ENCODE data around the gene ADD1.

The ADD1 gene

DNA sequence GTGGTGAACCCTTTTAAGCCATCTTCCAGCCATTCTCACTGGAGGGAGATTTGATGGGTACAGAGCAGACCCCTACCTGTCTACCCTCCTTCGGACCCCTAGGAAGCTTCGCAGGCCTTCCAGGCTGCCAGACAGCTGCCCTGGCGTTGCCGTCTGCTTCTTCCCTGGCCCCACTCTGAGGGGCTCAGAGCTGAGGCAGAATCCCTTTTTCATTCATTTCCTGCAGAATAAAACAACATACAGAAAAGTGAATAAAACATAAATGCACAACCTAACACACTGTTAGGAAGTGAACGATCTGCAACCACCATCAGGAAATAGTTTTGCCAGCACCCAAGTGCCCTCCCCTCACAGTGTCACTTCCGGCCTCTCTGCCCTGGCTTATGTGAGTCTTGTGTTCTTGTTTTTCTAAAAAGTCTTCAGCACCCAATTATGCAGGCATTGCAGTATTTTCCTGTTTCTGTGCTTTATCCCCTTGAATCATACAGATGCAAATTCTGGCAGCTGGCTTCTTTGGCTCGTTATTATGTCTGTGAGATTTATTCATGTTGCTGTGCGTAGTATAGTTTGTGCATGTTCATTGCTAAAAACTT, 5.6 kb upstream of the ADD1 start:
- H3K4me3 ChIP-seq (ENCODE audit: low read depth, low read length), result no peak overlapping the region
- in situ Hi-C loops (cut with HindIII; ENCODE audit: low sequenced_read_pairs), result no loop called here
- TF ChIP-seq, protein P1, sequence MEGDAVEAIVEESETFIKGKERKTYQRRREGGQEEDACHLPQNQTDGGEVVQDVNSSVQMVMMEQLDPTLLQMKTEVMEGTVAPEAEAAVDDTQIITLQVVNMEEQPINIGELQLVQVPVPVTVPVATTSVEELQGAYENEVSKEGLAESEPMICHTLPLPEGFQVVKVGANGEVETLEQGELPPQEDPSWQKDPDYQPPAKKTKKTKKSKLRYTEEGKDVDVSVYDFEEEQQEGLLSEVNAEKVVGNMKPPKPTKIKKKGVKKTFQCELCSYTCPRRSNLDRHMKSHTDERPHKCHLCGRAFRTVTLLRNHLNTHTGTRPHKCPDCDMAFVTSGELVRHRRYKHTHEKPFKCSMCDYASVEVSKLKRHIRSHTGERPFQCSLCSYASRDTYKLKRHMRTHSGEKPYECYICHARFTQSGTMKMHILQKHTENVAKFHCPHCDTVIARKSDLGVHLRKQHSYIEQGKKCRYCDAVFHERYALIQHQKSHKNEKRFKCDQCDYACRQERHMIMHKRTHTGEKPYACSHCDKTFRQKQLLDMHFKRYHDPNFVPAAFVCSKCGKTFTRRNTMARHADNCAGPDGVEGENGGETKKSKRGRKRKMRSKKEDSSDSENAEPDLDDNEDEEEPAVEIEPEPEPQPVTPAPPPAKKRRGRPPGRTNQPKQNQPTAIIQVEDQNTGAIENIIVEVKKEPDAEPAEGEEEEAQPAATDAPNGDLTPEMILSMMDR (IDR thresholded peaks at IDR 0.05; ENCODE audit: low read depth, low read length), result no peak
- no peak for DNase-seq (ENCODE audit: low read depth, low spot score)

DNA sequence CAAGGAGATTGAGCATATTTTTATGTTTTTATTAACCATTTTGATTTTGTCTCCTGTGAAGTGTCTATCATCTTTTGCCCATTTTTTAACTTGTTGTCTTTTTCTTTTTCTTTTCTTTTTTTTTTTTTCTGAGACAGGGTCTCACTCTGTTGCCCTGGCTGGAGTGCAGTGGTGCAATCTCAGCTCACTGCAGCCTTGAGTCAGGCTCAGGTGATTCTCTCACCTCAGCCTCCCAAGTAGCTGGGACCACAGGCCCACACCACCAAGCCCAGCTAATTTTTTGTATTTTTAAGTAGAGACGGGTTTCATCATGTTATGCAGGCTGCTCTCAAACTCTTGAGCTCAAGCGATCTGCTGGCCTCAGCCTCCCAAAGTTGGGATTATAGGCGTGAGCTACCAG, 4.6 kb upstream of the ADD1 start:
- no peak for DNase-seq (ENCODE audit: low read depth, low spot score)
- TF ChIP-seq, protein P1 (IDR thresholded peaks at IDR 0.05; ENCODE audit: low read depth, low read length), result no peak
- in situ Hi-C loops (cut with HindIII; ENCODE audit: low sequenced_read_pairs), result no loop called here
- no peak overlapping the region for H3K4me3 ChIP-seq (ENCODE audit: low read depth, low read length)

DNA sequence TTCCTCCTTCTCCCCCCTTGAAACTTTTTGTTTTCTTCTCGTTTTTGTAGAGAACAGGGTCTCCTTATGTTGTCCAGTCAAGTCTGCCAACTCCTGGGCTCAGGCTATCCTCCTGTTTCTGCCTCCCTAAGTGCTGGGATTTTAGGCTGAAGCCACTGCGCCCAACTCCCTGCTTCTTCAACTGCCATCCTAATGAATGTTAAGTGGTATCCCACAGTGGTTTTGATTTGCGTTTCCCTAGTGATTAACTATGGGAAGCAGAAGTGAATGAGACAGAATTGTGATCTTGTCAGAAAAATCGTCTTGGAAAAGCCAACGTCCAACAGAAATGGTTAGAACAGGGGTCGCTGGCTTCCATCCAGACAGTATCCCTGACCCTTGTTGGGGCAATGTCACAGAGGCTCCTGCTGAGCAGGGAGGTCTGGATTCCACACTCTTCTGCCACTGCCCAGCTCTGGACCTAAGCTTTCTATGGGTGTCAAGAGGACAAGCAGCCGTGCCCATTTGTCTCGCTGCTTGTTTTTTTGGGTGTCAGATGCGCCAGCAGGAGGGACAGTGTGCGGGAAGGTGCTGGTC, 869 bp upstream of the ADD1 start:
- DNase-seq (ENCODE audit: low read depth, low spot score), result peak; percentile 19
- in situ Hi-C loops (cut with HindIII; ENCODE audit: low sequenced_read_pairs), result no loop called here
- peak overlapping the region; percentile 77 for H3K4me3 ChIP-seq (ENCODE audit: low read depth, low read length)
- TF ChIP-seq, protein P1 (IDR thresholded peaks at IDR 0.05; ENCODE audit: low read depth, low read length), result no peak

DNA sequence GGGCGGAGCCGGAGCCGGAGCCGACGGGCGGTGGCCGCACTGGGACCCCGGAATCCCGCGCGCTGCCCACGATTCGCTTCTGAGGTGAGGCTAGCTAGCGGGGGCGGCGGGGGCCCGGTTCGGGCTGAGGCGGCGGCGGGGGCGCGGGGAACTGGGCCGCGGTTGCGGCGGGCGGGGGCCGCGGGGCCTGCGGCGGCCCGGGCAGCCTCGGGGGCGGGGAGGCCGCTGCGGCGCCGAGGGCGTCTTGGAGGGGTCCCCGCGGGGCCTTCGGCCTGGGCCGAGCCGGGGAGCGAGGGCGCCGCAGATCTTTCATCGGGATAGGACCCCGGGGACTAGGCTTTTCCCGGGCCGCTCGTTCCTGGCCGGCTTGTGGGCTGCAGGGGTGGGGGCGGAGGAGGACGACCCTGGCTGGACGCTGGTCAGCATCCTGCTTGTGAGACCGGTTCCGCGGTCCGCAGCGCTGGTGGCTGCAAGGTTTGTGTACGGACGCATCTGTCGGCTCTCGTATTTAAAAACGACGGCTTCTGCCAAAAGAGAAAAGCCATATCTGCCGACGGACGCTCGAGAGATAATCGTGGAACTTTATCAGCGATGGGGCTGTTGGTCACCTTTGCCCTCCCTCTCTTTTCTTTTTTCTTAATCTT, 419 bp downstream of the ADD1 start:
- in situ Hi-C loops (cut with HindIII; ENCODE audit: low sequenced_read_pairs), result no loop called here
- TF ChIP-seq, protein P1 (IDR thresholded peaks at IDR 0.05; ENCODE audit: low read depth, low read length), result no peak

DNA sequence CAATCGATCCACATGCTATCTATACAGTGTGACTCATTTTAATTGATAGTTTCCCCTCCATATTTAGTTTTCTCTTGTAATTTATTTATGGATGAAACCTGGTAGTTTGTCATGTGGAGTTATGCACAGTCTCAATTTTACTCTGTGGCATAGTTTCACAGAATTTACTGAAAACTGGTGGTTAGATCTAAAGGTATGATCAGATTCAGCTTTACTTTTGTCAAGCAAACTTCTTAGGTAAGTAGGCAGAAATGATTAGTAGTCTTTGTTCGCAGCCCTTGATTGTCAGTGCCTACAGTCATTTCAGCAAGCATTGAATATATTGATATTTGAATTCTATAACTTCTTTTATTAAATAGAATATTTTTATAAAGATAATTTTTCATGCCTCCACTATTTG, 2.5 kb downstream of the ADD1 start:
- in situ Hi-C loops (cut with HindIII; ENCODE audit: low sequenced_read_pairs), result no loop called here
- no peak overlapping the region for H3K4me3 ChIP-seq (ENCODE audit: low read depth, low read length)
- no peak for DNase-seq (ENCODE audit: low read depth, low spot score)
- TF ChIP-seq, protein P1 (IDR thresholded peaks at IDR 0.05; ENCODE audit: low read depth, low read length), result no peak

More for the DNA sequence above, 419 bp downstream of the ADD1 start:
- peak overlapping the region; percentile 77 for H3K4me3 ChIP-seq (ENCODE audit: low read depth, low read length)
- peak; percentile 36 for DNase-seq (ENCODE audit: low read depth, low spot score)

DNA sequence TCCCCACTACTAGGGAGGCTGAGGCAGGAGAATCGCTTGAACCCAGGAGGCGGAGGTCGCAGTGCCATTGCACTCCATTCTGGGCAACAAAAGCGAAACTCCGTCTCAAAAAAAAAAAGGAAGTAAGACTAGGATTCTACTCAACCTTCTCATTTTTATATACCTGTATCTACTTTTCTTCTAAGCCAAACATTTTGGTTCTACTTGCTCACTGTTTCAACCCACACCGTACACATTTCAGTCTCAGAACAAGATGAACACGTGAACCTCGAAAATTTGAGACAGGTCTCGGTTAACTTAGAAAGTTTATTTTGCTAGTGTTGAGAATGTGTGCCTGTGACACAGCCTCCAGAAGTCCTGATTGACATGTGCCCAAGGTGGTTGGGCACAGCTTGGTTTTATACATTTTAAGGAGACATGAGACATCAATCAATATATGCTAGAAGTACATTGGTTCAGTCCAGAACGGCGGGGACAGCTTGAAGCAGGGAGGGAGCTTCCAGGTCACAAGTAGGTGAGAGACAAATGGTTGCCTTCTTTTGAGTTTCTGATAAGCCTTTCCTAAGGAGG, 3.7 kb downstream of the ADD1 start:
- DNase-seq (ENCODE audit: low read depth, low spot score), result no peak
- in situ Hi-C loops (cut with HindIII; ENCODE audit: low sequenced_read_pairs), result no loop called here
- TF ChIP-seq, protein P1 (IDR thresholded peaks at IDR 0.05; ENCODE audit: low read depth, low read length), result no peak
- no peak overlapping the region for H3K4me3 ChIP-seq (ENCODE audit: low read depth, low read length)

Data from astrocyte of the spinal cord (primary cell).